Measurements from ENCODE around the gene IGFN1. TPM values are rescaled to one million over a fixed set of nuclear protein-coding genes. Genes with fewer than 3 reads are reported as not detected.

Gene IGFN1
- total and polyA plus RNA-seq, 2 of the 8 experiments (the other 6 are each of a cell fraction or from before 2014, with no cell fraction given) = not detected

- no peaks in the 10 kb centered on the region for H3K9me3 ChIP-seq (ENCODE audit: insufficient read depth in 2 of 2, low read depth in 1 of 2, low read length in 1 of 2)
- 88% methylated on average over 1 of the region's 1 CpG; no CpG with 5 or more reads in 1 of the 2 experiments for WGBS, 2 experiments (ENCODE audit: extremely low coverage in 1 of 2, insufficient coverage in 1 of 2, insufficient read length in 1 of 2, insufficient replicate concordance in 2 of 2, low coverage in 1 of 2, low lambda C conversion rate in 2 of 2, missing lambda C conversion rate in 1 of 2)
- H2AFZ ChIP-seq (ENCODE audit: low read length) = no peak overlapping the region
- TF ChIP-seq TBP (IDR thresholded peaks at IDR 0.05; ENCODE audit: low read depth, low read length) = no peak
- no peak for TF ChIP-seq SP1 (IDR thresholded peaks at IDR 0.05; ENCODE audit: low read depth, low read length)
- TF ChIP-seq SAP30 (IDR thresholded peaks at IDR 0.05; ENCODE audit: insufficient read depth, insufficient replicate concordance, low read length) = no peak
- no peak for TF ChIP-seq RBBP5 (IDR thresholded peaks at IDR 0.05; ENCODE audit: borderline replicate concordance, low read depth, low read length)
- no peak for TF ChIP-seq KDM5A (IDR thresholded peaks at IDR 0.05; ENCODE audit: low read length)
- no peak for TF ChIP-seq MAFK (IDR thresholded peaks at IDR 0.05; ENCODE audit: low read depth, low read length)
- TF ChIP-seq CREB1 (IDR thresholded peaks at IDR 0.05) = no peak
- no peak for TF ChIP-seq BRCA1 (IDR thresholded peaks at IDR 0.05; ENCODE audit: low read depth, low read length)
- no peak for TF ChIP-seq ATF3 (IDR thresholded peaks at IDR 0.05; ENCODE audit: insufficient read depth, low read depth, low read length)
- no peak for TF ChIP-seq CTCF (IDR thresholded peaks at IDR 0.05; ENCODE audit: control extremely low read depth in 1 of 3, insufficient read depth in 1 of 3, low read depth in 1 of 3, low read length in 3 of 3)
- no peak for TF ChIP-seq SIN3A (conservative IDR thresholded peaks at IDR 0.05 in 1 of 2, IDR thresholded peaks at IDR 0.05 in 1 of 2; ENCODE audit: low read depth in 1 of 2, low read length in 2 of 2)
These were observed 10.5 kb upstream of the IGFN1 start for GRCh38 chr1:201180141-201180540.

More at GRCh38 chr1:201180141-201180540, 10.5 kb upstream of the IGFN1 start:
- Histone ChIP-seq H3K23ac (ENCODE audit: insufficient read length) (no peak overlapping the region), H3K27ac (ENCODE audit: low read depth, low read length) (no peak overlapping the region), H3K79me1 (ENCODE audit: low read depth, low read length) (no peaks in the 10 kb centered on the region), H3K4me3 (ENCODE audit: extremely low read depth in 1 of 4, insufficient read depth in 2 of 4, low read depth in 3 of 4, low read length in 4 of 4) (no peak overlapping the region), H3K56ac (replicated peaks; ENCODE audit: insufficient read length, low read depth, low read length) (no peak overlapping the region), H4K20me1 (replicated peaks in 1 of 2; ENCODE audit: control insufficient read depth in 1 of 2, insufficient read depth in 2 of 2, low read length in 2 of 2) (no peaks in the 10 kb centered on the region), H3K27me3 (replicated peaks in 1 of 4; ENCODE audit: control insufficient read depth in 3 of 4, extremely low read depth in 1 of 4, insufficient read depth in 3 of 4, low read length in 3 of 4) (peaks cover 0 to 2% (median 0%) of the 10 kb centered on the region in 4 experiments; a peak in 1 of 7 replicates), H2BK12ac (ENCODE audit: low read depth, low read length) (no peak overlapping the region), H4K8ac (ENCODE audit: extremely low read depth, insufficient read depth, low read length) (no peak overlapping the region), H3K4me2 (ENCODE audit: insufficient read depth in 1 of 2, low read depth in 2 of 2, low read length in 2 of 2) (no peak overlapping the region), H4K5ac (ENCODE audit: insufficient read length, low read depth, low read length) (no peak overlapping the region), H3K23me2 (ENCODE audit: low read depth, low read length) (no peaks in the 10 kb centered on the region; the same call in 1 of the 2 replicates), H4K91ac (replicated peaks; ENCODE audit: insufficient read length, low read length) (no peak overlapping the region), H3K36me3 (ENCODE audit: control insufficient read depth in 2 of 4, insufficient read depth in 4 of 4, low read length in 3 of 4) (no peaks in the 10 kb centered on the region; a peak in 1 of 8 replicates), H2BK120ac (replicated peaks; ENCODE audit: low read depth, low read length) (no peak overlapping the region), H2AK5ac (ENCODE audit: low read depth, low read length) (no peak overlapping the region), H2BK20ac (ENCODE audit: low read length) (no peak overlapping the region), H3K14ac (ENCODE audit: insufficient read length) (no peak overlapping the region), H2BK5ac (ENCODE audit: low read depth, low read length) (no peak overlapping the region), H3K18ac (ENCODE audit: extremely low read depth, low read length) (no peak overlapping the region), H3K79me2 (ENCODE audit: control insufficient read depth in 1 of 2, insufficient read depth in 2 of 2, low read length in 2 of 2) (no peaks in the 10 kb centered on the region), H3K9ac (replicated peaks in 1 of 4; ENCODE audit: extremely low read depth in 1 of 4, low read depth in 3 of 4, low read length in 3 of 4) (no peak overlapping the region), H2BK15ac (ENCODE audit: low read length) (no peak overlapping the region), H3K4me1 (replicated peaks in 1 of 4; ENCODE audit: control insufficient read depth in 3 of 4, insufficient read depth in 4 of 4, low read length in 3 of 4) (peaks cover 0 to 5% (median 0%) of the 10 kb centered on the region in 4 experiments; a peak in 3 of 7 replicates), H3K4ac (replicated peaks; ENCODE audit: insufficient read length, low read depth, low read length) (no peak overlapping the region)
- POLR2A ChIA-PET (ENCODE audit: partially characterized antibody) = no interaction called here
- CTCF ChIA-PET (ENCODE audit: partially characterized antibody) = interaction anchor here (2.0 kb wide), 1 partner anchor 11 kb away, joined by 10 read pairs; no protein-coding TSS in a partner anchor
- FAIRE-seq = no peak
- DNase-seq (ENCODE audit: low read depth in 1 of 2, low spot score in 2 of 2) = no peak

All from H1 (cell line).